PC-3 (cell line): ENCODE data around the gene EVI2A.

Experiments
- EZH2 ChIP-seq: fragments of 300-600 bp; sonication (generic); IDR thresholded peaks from one replicate; pipeline ENCODE4 v1.6.1; 2017; ENCODE audit warnings: antibody characterized with exemption, mild to moderate bottlenecking, low read length; ENCODE audit not compliant: unreplicated experiment
- TF ChIP-seq, protein P1 (sequence below): fragments of 300-600 bp; sonication (generic); conservative IDR thresholded peaks from 2 replicates; pipeline ENCODE4 v1.5.1; 2017; ENCODE audit warnings: antibody characterized with exemption, low read depth, mild to moderate bottlenecking, low read length

DNA sequence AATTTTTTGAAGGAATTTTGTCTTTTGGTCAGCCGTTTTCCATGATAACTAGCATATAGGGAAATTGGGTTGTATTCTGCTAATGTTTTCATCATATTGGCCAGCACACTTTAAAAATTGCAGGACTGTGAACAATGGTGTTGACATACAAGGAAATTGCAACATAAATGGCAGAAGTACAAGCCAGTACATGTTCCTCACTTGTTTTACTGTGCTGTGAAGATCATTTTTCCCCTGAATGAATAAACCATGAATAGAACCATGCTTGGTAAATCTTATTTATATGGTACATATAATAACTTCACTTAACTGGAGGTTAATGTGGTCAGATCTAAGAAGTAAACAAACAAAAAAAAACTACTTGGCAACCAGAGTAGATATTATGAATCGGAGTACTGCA is 47.2 kb downstream of the EVI2A start:
- no peak for TF ChIP-seq EZH2
- TF ChIP-seq, protein P1, sequence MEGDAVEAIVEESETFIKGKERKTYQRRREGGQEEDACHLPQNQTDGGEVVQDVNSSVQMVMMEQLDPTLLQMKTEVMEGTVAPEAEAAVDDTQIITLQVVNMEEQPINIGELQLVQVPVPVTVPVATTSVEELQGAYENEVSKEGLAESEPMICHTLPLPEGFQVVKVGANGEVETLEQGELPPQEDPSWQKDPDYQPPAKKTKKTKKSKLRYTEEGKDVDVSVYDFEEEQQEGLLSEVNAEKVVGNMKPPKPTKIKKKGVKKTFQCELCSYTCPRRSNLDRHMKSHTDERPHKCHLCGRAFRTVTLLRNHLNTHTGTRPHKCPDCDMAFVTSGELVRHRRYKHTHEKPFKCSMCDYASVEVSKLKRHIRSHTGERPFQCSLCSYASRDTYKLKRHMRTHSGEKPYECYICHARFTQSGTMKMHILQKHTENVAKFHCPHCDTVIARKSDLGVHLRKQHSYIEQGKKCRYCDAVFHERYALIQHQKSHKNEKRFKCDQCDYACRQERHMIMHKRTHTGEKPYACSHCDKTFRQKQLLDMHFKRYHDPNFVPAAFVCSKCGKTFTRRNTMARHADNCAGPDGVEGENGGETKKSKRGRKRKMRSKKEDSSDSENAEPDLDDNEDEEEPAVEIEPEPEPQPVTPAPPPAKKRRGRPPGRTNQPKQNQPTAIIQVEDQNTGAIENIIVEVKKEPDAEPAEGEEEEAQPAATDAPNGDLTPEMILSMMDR: no peak
